Fibroblast of mammary gland (primary cell): ENCODE data around the gene AGPS.

ENCODE experiments used
- DNase-seq: peaks from one replicate; pipeline ENCODE4 v3.0.0-alpha.2; 2010; ENCODE audit warnings: low read depth
- H3K4me3 ChIP-seq: 2 replicates; pipeline ENCODE4 v1.5.1; 2011; ENCODE audit warnings: low read depth, mild to moderate bottlenecking, low read length, moderate library complexity; ENCODE audit not compliant: control insufficient read depth
- CTCF ChIP-seq: conservative IDR thresholded peaks from 2 replicates; pipeline ENCODE4 v1.5.1; 2011; ENCODE audit warnings: low read depth, low read length, inconsistent platforms; ENCODE audit not compliant: control insufficient read depth, insufficient read depth

AGPS gene

GRCh38 chr2:177572236-177572671, 179.7 kb downstream of the AGPS start:
- TF ChIP-seq CTCF, result no peak
- DNase-seq, result peak; percentile 35
- H3K4me3 ChIP-seq, result no peak overlapping the region

GRCh38 chr2:177573120-177573519, 180.5 kb downstream of the AGPS start:
- no peak for TF ChIP-seq CTCF
- peak; percentile 56 for DNase-seq
- no peak overlapping the region for H3K4me3 ChIP-seq

- DNase-seq, result no peak
- no peak for TF ChIP-seq CTCF
- no peak overlapping the region for H3K4me3 ChIP-seq
Observed at GRCh38 chr2:177574356-177574755, 181.8 kb downstream of the AGPS start.

GRCh38 chr2:177575358-177575757, 182.8 kb downstream of the AGPS start:
- H3K4me3 ChIP-seq, result no peak overlapping the region
- no peak for TF ChIP-seq CTCF
- DNase-seq, result no peak

GRCh38 chr2:177577075-177577474, 184.5 kb downstream of the AGPS start:
- no peak for DNase-seq
- TF ChIP-seq CTCF, result no peak
- no peak overlapping the region for H3K4me3 ChIP-seq

GRCh38 chr2:177578454-177578853, 185.9 kb downstream of the AGPS start:
- TF ChIP-seq CTCF, result no peak
- no peak overlapping the region for H3K4me3 ChIP-seq
- no peak for DNase-seq

GRCh38 chr2:177579486-177580036, 187.0 kb downstream of the AGPS start:
- no peak overlapping the region for H3K4me3 ChIP-seq
- no peak for TF ChIP-seq CTCF
- no peak for DNase-seq
